GM18907 (cell line): ENCODE measurements around the gene PLD5.
"Not testable (repeated sequence)": the region's sequence is repeated elsewhere in the genome, so short reads cannot be mapped to it uniquely, and the experiment has no call there.

ENCODE experiments used
- ATAC-seq: cut with Tn5 transposase; IDR thresholded peaks from one replicate; pipeline ENCODE4 v1.9.1; 2021; ENCODE audit warnings: mild to moderate bottlenecking, moderate library complexity; ENCODE audit not compliant: unreplicated experiment

Gene PLD5

GRCh38 chr1:242083742-242084141, 440.8 kb downstream of the PLD5 start:
- no peak for ATAC-seq

DNA sequence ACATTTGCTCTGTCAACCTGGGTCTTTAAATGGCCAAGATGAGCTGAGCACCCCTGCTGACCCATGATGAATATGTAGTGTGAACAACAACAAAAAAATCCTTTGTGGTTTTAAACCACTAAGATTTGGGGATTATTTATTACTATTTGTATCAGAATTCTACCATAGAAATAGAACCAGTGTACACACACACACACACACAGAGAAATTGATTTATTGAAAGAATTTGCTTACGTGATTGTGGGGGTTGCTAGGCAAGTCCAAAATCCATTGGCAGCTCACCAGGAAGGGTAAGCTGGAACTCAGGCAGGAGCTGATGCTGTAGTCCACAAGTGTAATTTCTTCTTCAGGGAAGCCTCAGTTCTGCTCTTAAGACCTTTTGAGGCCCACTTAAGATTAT, 443.1 kb downstream of the PLD5 start:
- ATAC-seq, result no peak

GRCh38 chr1:242065813-242066212, 458.7 kb downstream of the PLD5 start:
- ATAC-seq, result no peak

DNA sequence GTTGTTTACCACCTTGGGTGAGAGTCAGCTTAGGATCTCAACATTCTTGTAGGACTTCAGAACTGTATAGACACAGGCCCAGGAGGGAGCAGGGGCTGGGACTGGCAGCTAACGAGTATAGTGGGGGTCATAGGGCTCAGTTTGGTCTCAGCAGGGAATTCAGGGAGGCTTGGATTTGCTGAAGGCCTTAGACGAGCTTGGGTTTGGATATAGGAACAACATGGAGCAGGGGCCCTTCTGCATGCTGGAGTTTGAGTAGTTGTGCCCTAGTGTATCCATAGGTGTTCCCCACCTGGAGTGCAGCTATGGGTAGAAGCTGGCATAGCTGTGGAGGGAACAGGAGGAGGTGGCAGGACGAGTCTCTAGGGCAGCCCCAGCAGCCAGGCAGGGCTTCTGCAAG, 462.2 kb downstream of the PLD5 start:
- ATAC-seq, result no peak

GRCh38 chr1:242059976-242060375, 464.5 kb downstream of the PLD5 start:
- no peak for ATAC-seq

GRCh38 chr1:242058582-242058981, 465.9 kb downstream of the PLD5 start:
- ATAC-seq, result peak; percentile 87

DNA sequence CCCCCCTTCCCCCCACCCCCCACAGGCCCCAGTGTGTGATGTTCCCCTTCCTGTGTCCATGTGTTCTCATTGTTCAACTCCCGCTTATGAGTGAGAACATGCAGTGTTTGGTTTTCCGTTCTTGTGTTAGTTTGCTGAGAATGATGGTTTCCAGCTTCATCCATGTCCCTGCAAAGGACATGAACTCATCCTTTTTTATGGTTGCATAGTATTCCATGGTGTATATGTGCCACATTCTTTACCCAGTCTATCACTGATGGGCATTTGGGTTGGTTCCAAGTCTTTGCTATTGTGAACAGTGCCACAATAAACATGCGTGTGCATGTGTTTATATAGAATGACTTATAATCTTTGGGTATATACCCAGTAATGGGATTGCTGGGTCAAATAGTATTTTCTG, 466.3 kb downstream of the PLD5 start:
- ATAC-seq, result not testable (repeated sequence)

DNA sequence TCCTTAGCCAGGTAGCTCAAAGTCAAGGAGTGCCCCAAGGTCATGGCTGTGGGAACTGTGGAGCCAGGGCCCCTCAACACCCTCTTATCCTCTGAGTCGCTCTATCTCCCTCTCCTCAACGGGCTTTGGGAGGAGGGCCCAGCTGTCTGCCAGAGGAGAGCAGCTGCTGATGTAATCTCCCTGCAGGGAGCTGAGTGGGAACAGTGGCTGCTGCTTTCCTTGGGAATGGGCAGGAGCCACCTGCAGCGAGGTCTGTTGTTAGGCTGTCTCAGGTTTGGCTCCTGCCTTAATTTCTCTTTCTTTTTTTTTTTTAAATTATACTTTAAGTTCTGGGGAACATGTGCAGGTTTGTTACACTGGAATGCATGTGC, 466.8 kb downstream of the PLD5 start:
- no peak for ATAC-seq

DNA sequence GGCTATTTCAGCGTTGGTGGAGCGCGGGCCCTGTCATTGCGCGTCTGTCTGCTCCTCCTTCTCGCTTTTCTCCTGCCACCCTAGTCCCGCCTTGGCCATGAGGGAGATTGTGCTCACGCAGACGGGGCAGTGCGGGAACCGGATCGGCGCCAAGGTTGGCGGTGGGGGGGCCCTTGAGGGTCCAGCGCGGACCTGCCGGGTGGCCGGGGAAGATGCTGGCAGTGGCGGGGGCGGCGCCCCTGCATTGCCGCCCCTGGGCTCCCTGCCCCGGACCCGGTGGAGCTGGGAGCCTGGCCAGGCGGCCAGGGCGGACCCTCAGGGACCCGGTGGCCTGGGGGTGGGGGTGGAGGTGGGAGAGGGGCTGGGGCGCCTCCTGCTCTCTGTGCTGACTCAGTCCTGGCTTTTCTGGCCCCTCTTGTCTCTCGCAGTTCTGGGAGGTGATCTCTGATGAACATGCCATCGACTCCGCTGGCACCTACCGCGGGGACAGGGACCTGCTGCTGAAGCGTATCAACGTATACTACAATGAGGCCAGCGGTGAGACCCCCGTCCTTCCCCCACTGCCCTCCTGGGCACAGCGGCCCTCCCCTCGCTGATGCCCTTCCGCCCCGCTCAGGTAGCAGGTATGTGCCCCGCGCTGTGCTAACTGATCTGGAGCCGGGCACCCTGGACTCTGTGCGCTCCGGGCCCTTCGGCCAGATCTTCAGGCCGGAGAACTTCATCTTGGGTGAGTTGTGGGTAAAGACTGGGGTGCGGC, 467.3 kb downstream of the PLD5 start:
- no peak for ATAC-seq

DNA sequence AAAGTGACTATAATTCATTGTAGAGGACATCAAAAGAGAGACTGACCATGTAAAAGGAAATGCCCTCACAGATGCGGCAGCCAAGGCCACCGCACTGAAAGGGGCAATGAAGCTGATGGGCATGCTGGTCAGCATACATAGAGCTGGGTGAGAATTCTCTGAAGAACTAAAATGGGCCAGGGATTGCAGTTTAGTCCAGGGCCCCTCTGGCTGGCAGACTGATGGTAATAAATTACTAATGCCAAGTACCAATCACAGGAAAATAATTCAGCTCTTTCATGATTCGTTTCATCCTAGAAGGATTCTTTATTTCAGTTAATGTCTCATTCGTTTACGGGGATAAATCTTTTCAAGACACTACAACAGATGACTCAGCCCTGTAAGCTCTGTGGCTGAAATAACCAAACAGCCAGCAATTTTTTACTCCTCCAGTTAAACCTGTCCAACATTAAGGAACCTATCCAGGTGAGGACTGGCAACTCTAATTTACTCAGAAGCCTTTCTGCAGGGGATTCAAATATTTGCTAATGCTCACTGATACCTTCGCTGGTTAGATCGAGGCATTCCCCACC, 468.7 kb downstream of the PLD5 start:
- ATAC-seq, result no peak

DNA sequence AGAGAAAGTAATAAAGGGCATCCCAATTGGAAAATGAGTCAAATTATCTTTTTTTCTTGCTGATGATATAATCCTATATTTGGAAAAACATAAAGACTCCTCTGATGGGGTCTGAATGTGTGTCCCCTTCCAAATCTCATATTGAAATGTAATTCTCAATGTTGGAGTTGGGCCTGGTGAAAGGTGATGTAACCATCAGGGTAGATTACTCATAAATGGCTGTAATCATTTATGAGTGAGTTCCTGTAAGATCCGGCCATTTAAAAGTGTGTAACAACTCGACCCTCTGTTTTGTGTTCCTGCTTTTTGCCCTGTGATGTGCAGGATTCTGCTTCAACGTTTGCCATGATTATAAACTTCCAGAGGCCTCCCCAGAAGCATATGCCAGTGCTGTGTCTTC, 481.3 kb downstream of the PLD5 start:
- ATAC-seq, result no peak

- ATAC-seq, result no peak
Observed at GRCh38 chr1:242034392-242034791, 490.1 kb downstream of the PLD5 start.

DNA sequence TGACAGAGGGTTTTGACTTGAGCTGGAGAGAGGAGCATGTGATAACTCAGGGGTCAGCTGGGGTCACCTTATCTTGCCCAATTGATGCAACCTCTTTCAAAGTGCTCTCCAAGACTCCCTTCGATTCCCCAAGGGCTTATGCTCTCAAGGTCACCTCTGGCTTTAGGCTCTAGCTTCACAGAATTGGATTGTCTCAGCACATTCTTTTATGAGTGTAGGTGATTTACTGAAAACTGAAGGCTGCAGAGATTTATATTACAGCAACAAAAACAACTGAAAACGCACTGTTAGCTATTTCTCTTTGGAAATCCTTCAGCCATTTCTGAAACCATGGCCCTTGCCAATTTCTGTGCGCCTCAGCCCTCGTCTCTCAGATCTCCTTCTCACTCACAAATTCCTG, 491.1 kb downstream of the PLD5 start:
- no peak for ATAC-seq
